Hematopoietic multipotent progenitor cell treated with erythropoietin and hydrocortisone succinate and interleukin-3 and kit ligand, for 8 days (in vitro differentiated cells): ENCODE data around the gene PALB2.

ENCODE experiments used
- DNase-seq: peaks from one replicate; pipeline ENCODE4 v3.0.0-alpha.2; 2015

Gene PALB2

GRCh38 chr16:23580391-23580790, 60.7 kb downstream of the PALB2 start:
- DNase-seq = no peak

DNA sequence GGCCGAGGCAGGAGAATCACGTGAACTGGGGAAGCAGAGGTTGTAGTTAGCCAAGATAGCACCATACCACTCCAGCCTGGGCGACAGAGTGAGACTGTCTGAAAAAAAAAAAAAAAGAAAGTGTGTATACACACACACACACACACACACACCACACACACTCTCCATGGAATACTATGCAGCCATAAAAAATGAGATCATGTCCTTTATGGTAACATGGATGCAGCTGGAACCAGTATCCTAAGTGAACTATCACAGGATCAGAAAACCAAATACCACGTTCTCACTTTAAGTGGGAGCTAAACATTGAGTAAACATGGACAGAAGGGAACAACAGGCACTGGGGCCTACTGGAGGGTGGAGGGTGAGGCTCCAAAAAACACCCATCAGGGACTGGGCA, 61.7 kb downstream of the PALB2 start:
- no peak for DNase-seq

GRCh38 chr16:23578101-23578830, 62.8 kb downstream of the PALB2 start:
- peak; percentile 24 for DNase-seq

DNA sequence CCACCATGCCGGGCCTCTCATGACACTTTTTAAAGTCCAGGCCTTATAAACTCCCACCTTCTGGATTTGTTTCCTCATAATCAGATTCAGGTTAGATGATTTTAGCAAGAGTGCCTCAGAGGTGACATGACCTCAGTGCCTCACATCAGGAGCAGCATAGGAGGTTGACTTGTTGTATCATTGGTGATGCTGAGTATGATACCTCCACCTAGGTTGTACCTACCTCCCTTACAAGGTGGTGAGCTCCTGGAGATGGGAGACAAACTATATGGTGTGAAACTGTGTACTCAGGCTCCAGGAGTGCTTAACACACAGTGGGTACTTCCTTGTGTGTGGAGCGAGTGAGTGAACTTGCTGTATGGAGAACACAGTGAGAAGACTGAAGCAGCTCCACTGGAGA, 63.6 kb downstream of the PALB2 start:
- no peak for DNase-seq

GRCh38 chr16:23575834-23576233, 65.3 kb downstream of the PALB2 start:
- DNase-seq = no peak

DNA sequence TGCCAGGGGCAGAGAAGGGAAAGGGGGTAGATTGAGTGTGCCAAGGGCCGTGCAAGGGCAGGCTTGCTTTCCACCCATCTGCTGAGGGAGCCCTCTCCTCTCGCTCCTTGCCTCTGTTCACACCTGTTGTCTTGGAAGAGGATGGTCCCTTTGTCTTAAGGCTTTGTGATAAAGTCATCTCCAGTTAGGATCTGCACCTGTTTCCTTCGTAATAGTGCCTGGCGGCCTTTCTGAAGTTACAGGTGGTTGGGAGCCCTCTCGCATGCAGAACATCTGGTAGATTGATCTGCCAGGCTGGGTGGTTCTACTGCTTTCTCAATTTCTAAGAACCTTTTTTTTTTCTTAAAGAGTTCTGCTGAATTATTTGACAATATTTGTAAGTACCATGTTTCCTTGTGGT, 67.3 kb downstream of the PALB2 start:
- no peak for DNase-seq

- DNase-seq = no peak
These were observed 68.7 kb downstream of the PALB2 start for GRCh38 chr16:23572394-23572793.

- DNase-seq = no peak
These were observed 69.2 kb downstream of the PALB2 start for GRCh38 chr16:23571895-23572294.

DNA sequence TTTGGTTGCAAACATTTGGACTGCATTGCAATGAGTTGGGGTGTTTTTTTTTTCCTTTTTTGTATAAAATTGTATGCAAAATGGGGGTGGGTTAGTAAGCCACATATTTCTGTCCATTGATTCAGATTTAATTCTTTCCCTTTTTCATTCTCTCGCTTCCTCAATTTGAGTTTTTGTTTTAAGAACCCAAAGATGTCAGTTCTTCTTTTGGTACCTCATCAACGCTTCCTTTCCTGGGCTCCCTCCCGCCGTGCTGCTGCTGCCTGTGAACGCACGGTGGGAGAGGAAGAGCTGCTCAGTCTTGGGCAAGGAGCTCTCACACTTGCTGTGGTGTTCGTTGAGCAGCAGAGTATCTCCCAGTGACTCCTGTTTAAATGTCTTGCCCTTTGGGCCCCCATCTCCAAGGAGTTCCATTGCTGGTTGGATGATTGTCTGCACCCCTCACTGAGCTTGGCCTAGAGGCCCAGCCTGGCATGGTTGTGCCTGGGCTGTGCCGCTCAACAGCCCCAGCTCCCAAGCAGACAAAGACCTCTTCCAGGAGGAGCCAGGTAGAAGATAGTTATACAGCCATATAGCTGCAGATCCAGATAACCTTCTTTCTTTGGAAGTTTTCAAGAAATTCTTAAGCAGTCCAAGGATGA, 70.0 kb downstream of the PALB2 start:
- no peak for DNase-seq

DNA sequence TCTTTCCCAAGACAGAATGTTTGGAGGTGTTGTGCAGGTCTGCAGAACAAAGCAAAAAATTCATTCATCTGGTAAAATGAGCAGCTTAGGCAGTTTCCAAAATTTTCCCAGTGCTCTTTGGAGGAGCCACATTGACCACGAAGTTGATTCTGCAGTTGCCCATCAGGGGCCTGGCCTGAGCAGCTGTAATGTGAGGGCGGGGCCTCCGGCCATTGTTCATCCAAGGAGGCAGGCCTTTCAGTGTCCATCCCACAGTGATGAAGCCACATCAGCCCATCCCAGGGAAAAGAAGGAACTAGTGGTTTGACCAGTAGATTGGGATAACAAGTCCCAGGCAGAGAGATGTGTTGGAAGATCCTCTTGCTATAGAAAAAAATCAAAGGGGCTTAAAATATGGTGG, 73.5 kb downstream of the PALB2 start:
- DNase-seq = no peak

DNA sequence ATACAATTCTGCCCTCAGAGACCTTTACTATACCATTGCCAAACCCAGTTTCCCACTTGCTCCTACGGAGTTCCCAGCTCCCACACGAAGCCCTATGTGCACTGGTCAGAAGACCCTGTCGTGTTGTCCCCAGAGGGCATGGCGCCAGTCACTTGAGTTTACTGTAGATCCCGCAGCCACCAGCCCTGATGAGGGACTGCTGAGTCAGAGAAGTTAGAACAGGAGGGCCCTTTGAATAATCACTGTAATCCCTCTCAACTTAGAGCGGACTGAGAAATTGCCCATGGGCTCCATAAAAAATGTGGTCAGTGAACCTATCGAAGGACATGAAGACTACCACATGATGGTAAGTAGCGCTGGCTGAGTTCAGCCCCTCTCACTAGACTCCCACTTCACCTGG, 74.4 kb downstream of the PALB2 start:
- DNase-seq = no peak

GRCh38 chr16:23564575-23565363, 76.3 kb downstream of the PALB2 start:
- no peak for DNase-seq

DNA sequence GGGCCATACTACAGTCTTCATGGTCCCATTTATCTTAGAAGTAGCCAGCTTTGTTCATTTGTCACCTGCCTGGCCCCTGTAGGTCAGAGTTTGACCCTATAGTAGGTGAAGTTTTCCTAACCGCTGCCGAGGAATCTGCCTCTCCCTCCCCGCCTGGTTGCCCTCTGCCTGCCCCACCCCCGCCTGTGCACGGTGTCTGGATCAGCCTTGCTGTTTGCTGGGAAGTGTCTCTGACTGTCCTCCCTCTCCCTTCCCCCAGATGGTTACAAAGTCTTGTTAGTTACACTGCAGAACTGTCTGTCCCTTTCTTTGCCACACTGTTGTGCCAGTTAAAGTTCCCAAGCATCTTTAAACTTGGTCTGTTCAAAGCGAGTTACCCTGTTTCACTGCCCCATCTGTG, 77.9 kb downstream of the PALB2 start:
- DNase-seq = no peak

- DNase-seq = no peak
These were observed 78.6 kb downstream of the PALB2 start for GRCh38 chr16:23562505-23562904.

DNA sequence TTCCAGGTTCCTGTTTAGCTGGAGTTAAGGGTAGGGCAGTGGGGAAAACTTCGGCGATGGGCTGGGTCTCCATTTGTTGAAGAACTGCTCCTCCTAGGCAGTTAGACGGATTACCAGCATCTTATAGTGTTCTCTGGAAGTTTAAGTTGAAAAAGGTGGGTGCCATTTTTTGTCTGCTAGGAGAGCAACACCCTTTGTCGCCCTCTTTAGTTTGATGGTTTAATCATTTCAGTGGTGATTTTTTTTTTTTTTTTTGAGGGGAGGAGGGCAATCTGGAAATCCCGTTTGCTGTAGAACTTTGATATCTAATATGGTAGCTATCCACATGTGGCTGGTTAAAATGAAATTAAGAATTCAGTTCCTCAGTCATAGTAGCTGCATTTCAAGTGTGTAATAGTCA, 79.5 kb downstream of the PALB2 start:
- DNase-seq = no peak

DNA sequence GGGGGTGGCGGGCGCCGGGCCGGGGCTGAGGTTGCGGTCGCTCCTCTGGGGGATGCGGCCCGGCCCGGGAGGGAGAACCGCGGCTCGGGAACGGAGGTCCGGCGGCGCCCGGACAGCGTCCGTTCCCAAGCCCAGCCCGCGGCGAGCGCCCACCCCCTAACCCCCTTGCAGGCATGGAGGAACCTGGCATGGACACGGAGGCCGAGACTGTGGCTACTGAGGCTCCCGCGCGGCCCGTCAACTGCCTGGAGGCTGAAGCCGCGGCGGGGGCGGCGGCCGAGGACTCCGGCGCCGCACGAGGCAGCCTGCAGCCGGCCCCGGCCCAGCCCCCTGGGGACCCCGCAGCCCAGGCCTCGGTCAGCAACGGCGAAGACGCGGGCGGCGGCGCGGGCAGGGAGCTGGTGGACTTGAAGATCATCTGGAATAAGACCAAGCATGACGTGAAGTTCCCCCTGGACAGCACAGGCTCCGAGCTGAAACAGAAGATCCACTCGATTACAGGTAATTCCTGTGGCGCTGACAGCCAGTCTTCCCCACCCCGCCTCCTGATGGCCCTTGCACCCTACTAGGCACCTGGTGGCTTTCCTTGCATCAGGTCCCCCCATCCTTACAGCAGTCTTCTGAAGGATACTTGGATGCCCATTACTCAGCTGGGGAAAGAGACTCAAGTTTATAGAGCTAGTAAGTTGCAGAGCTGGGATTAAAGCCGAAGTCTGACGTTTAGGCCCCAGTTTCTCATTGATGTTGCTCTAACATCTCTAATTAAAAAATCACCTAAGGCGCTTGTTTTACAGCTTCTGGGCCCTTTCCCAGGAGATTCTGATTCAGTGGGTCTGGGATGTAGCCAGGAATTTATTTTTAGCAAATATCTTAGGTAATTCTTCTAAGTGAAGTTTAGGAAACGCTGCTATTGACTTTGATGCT, 83.1 kb downstream of the PALB2 start:
- peak; percentile 9 for DNase-seq

DNA sequence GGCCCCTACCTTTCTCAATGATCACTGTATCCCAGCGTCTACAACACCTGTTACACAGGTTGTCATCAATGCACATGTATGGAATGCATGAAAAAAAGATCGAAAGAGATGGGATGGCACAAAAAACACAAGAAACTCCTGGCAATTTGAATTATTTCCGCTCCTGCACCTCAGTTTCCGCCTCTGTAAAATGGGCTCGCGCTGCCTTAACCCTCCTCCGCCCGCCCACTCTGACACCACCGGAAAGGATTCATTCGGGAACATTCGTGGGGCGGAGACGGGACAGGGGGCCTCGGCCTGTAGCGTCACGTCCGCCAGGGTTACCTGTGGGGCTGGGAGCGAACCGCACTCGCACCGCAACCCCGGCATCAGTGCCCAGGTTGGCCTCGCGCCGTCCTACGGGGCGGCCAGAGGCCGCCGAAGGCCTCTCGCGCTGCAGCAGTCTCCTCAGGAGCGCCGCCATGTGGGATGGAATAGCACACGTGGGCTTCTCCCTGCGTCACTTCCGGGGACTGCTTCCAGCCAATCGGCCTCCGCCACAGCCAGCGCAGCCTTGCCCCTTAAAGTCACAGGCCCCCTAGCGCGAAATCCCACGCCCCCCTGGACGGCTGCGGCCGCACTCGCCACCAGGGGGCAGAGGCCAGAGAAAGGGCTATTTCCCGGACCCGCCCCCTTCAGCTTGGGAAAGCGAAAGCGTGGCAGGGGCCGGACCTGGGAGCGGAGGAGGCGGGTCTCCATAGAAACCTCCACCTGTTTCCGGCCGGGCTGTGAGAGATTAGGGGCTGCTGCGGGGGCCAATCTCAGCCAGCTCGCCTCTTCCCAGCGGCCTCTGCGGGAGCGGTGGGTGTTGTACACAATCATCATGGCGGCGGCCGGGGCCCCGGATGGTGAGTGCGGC, 84.0 kb downstream of the PALB2 start, which contains the start of the genes EARS2 and UBFD1:
Gene EARS2 (minus strand): TSS at position 470 of the 898 bp plus-strand sequence. CDS start 7 bp downstream, at position 463.
Gene UBFD1 (plus strand): TSS at position 847 of the 898 bp plus-strand sequence. CDS start 16 bp downstream, at position 863.
- peak; percentile 99 for DNase-seq

DNA sequence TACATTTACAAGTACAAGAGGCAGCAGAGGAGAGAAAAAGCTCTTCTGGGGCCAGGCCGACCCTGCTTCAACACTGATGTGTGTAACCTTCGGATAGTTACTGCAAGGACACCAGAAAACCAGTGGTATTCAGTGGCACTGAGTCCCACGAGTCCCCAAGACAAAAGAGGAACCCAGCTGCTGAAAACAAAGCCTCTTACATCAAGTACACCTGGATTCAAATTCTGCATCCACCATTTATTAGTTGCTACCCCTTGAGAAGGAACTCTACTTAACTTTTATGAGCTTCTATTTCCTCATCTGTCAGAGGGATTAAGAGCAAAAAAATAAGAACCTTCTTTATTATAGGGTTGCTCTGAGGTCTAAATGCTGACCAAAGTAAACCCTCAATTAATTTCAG, 86.6 kb downstream of the PALB2 start:
- no peak for DNase-seq
